Common myeloid progenitor, CD34-positive (primary cell): ENCODE measurements around the gene CSNK1A1L. TPM values are rescaled to one million over a fixed set of nuclear protein-coding genes. Genes with fewer than 3 reads are reported as not detected.

Experiments
- CTCF ChIA-PET: fragments of 350-600 bp; sonication (Branson Sonifier 250); formaldehyde crosslinking; loops from one replicate; lab custom pipeline; 2021; ENCODE audit warnings: antibody characterized with exemption; lab: Charles Lee
- POLR2A ChIA-PET: fragments of 350-600 bp; sonication (Branson Sonifier 250); formaldehyde crosslinking; loops from one replicate; lab custom pipeline; 2021; ENCODE audit warnings: antibody characterized with exemption; lab: Charles Lee
- DNase-seq, 3 donors: peaks; one replicate each; pipeline versions ENCODE4 v3.0.0 to v3.0.0-alpha.2; 2013
- H3K27ac ChIP-seq, 2 experiments: 1 replicate in 1 of 2; 2 replicates in 1 of 2; pipeline ENCODE4 v1.7.0; 2013; ENCODE audit warnings: inconsistent platforms in 2 of 2, low read length in 2 of 2, mild to moderate bottlenecking in 2 of 2, low read depth in 1 of 2, moderate library complexity in 1 of 2; ENCODE audit not compliant: severe bottlenecking in 2 of 2, insufficient read depth in 1 of 2, poor library complexity in 1 of 2
- H3K27me3 ChIP-seq, 5 experiments: replicated peaks in 2 of 5; 1 replicate in 3 of 5; 2 replicates in 2 of 5; pipeline versions ENCODE4 v1.6.1 to v1.7.0; 2013; ENCODE audit warnings: low read length in 4 of 5, mild to moderate bottlenecking in 2 of 5, moderate library complexity in 2 of 5, inconsistent platforms in 1 of 5; ENCODE audit not compliant: insufficient read depth in 5 of 5, control insufficient read depth in 4 of 5
- H3K36me3 ChIP-seq, 4 experiments: 1 replicate in 2 of 4; 2 replicates in 2 of 4; pipeline versions ENCODE4 v1.6.1 to v1.7.0; 2013; ENCODE audit warnings: low read length in 3 of 4, control low read depth in 1 of 4, mild to moderate bottlenecking in 1 of 4; ENCODE audit not compliant: control insufficient read depth in 4 of 4, insufficient read depth in 4 of 4
- H3K4me1 ChIP-seq, 4 experiments: 1 replicate in 3 of 4; 2 replicates in 1 of 4; pipeline versions ENCODE4 v1.6.1 to v1.7.1; 2013; ENCODE audit warnings: low read length in 3 of 4, mild to moderate bottlenecking in 3 of 4, control low read depth in 1 of 4, inconsistent platforms in 1 of 4, moderate library complexity in 1 of 4; ENCODE audit not compliant: control insufficient read depth in 4 of 4, insufficient read depth in 4 of 4; ENCODE audit errors: control extremely low read depth in 1 of 4
- H3K4me3 ChIP-seq, 7 experiments: 1 replicate in 4 of 7; 2 replicates in 3 of 7; pipeline versions ENCODE4 v1.5.1 to v1.7.0; 2013; ENCODE audit warnings: mild to moderate bottlenecking in 7 of 7, low read length in 6 of 7, moderate library complexity in 6 of 7, inconsistent platforms in 2 of 7, low read depth in 2 of 7, control low read depth in 1 of 7; ENCODE audit not compliant: insufficient read depth in 4 of 7, control insufficient read depth in 1 of 7; ENCODE audit errors: extremely low read depth in 1 of 7
- H3K9me3 ChIP-seq, 5 experiments: 1 replicate in 4 of 5; 2 replicates in 1 of 5; pipeline versions ENCODE4 v1.6.1 to v1.7.1; 2013; ENCODE audit warnings: low read length in 4 of 5, mild to moderate bottlenecking in 2 of 5, inconsistent platforms in 1 of 5, low read depth in 1 of 5, moderate library complexity in 1 of 5; ENCODE audit not compliant: control insufficient read depth in 4 of 5, insufficient read depth in 2 of 5; ENCODE audit errors: control extremely low read depth in 1 of 5
- WGBS: methylation state at CpG from one replicate; pipeline ENCODE4 v1.1.5; 2013; ENCODE audit not compliant: insufficient coverage; 5-methylcytosine and 5-hydroxymethylcytosine counted together
- polyA plus RNA-seq: library from polyadenylated mRNA; unstranded; fragments of 120-200 nt; gene quantifications from one replicate; pipeline ENCODE4 v1.2.1, GENCODE V29; 2013

The CSNK1A1L gene
- not detected for polyA plus RNA-seq

DNA sequence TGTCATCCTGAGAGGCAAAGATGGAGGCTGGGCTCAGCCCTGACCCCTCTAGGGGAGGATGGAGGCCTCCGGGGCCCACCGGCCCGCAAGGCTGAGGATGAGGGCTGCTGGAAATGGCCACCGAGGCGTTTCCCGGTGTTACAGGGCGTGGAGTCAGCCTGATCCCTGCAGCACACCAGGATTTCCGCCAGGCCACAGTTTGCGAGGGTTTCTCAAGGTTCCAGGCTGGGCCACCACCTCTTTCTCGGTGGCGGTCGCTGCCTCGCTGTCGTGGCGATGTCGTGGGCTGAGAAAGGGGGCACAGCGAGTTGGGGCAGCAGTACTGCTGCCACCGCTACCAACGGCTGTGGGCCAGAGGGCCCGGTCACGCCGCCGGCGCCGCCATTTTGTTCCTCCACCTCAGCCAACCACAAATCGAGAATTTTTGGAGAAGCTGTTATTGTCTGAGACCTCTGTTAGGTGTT is at the start of gene CSNK1A1L:
TSS of gene CSNK1A1L (minus strand) at position 414 of the 464 bp plus-strand sequence. CDS start at position 6, 408 bp downstream.
- Histone ChIP-seq H3K27me3 (peaks cover 0 to 4% (median 0%) of the 10 kb centered on the region in 5 experiments), H3K27ac (no peak within 1 kb of the TSS), H3K4me1 (no peaks in the 10 kb centered on the region), H3K9me3 (no peaks in the 10 kb centered on the region), H3K36me3 (no peaks in the 10 kb centered on the region), H3K4me3 (no peak within 1 kb of the TSS)
- ChIA-PET POLR2A (no interaction called here), CTCF (interaction anchor here (0.6 kb wide), 1 partner anchor 1466 kb away, joined by 3 read pairs; no protein-coding TSS in a partner anchor)
- DNase-seq: no peak
- 98% methylated on average over 25 of the region's 26 CpGs for WGBS

GRCh38 chr13:37149380-37149779 is 43.9 kb upstream of the CSNK1A1L start:
- ChIA-PET CTCF (no interaction called here), POLR2A (no interaction called here)
- no peaks in the 10 kb centered on the region for H3K27me3 ChIP-seq
- H3K4me3 ChIP-seq: no peak overlapping the region
- 29% methylated on average over 1 of the region's 3 CpGs for WGBS
- no peaks in the 10 kb centered on the region for H3K9me3 ChIP-seq
- H3K27ac ChIP-seq: no peak overlapping the region
- no peaks in the 10 kb centered on the region for H3K4me1 ChIP-seq
- no peaks in the 10 kb centered on the region for H3K36me3 ChIP-seq
- no peak for DNase-seq

- no peaks in the 10 kb centered on the region for H3K4me1 ChIP-seq
- H3K27ac ChIP-seq: no peak overlapping the region
- POLR2A ChIA-PET: no interaction called here
- no peaks in the 10 kb centered on the region for H3K27me3 ChIP-seq
- DNase-seq: no peak
- H3K4me3 ChIP-seq: no peak overlapping the region
- WGBS: 100% methylated on average over 2 of the region's 2 CpGs
- no peaks in the 10 kb centered on the region for H3K9me3 ChIP-seq
- CTCF ChIA-PET: no interaction called here
- no peaks in the 10 kb centered on the region for H3K36me3 ChIP-seq
Observed at GRCh38 chr13:37148501-37148900, 43.0 kb upstream of the CSNK1A1L start.

GRCh38 chr13:37144661-37145060 is 39.2 kb upstream of the CSNK1A1L start:
- no peak overlapping the region for H3K27ac ChIP-seq
- no peaks in the 10 kb centered on the region for H3K9me3 ChIP-seq
- no peaks in the 10 kb centered on the region for H3K36me3 ChIP-seq
- CTCF ChIA-PET: no interaction called here
- H3K4me3 ChIP-seq: no peak overlapping the region
- no peak for DNase-seq
- no peaks in the 10 kb centered on the region for H3K4me1 ChIP-seq
- POLR2A ChIA-PET: no interaction called here
- H3K27me3 ChIP-seq: no peaks in the 10 kb centered on the region

DNA sequence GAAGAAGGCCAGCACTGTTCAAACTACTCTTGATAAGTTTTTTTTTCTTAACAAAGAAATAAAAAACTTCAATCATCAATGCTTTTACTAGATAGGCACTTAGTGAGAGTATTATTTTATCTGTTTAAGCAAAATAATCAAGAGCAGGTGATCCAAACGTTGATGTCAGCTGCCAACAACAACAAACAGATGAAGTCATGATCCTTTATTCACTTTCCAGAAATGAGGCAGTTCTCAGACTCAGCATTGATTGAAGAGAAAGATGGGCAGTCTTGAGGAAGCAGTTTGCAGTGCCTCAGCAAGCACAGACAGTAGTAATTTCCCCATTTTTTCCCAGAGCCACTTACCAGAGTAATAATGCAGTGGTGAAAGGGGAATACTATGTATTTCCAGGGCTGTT is 38.4 kb upstream of the CSNK1A1L start:
- WGBS: no CpG with 5 or more reads among the region's 1 CpG
- DNase-seq: no peak
- no peaks in the 10 kb centered on the region for H3K9me3 ChIP-seq
- no peak overlapping the region for H3K27ac ChIP-seq
- no peaks in the 10 kb centered on the region for H3K4me1 ChIP-seq
- H3K27me3 ChIP-seq: no peaks in the 10 kb centered on the region
- ChIA-PET POLR2A (no interaction called here), CTCF (no interaction called here)
- H3K36me3 ChIP-seq: no peaks in the 10 kb centered on the region
- no peak overlapping the region for H3K4me3 ChIP-seq

GRCh38 chr13:37142877-37143276 is 37.4 kb upstream of the CSNK1A1L start:
- Histone ChIP-seq H3K9me3 (no peaks in the 10 kb centered on the region), H3K36me3 (no peaks in the 10 kb centered on the region), H3K4me1 (no peaks in the 10 kb centered on the region), H3K4me3 (no peak overlapping the region), H3K27ac (no peak overlapping the region), H3K27me3 (no peaks in the 10 kb centered on the region)
- ChIA-PET POLR2A (no interaction called here), CTCF (no interaction called here)
- WGBS: 100% methylated on average over 1 of the region's 1 CpG
- no peak for DNase-seq

DNA sequence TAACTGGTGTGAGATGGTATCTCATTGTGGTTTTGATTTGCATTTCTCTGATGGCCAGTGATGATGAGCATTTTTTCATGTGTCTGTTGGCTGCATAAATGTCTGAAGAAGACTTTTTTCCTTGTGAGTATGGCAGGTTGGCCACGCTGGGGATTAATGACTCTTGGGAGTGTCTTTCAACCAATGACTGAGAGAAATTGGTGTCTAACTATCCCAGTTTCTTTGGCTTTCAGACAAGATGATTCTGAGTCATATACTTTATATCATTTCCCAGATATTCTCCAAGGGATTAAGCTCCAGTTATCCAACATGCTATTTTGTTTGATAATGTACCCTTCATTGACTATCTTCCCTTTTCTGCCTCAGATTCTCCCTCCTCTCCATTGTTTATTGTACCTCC is 35.5 kb upstream of the CSNK1A1L start:
- Histone ChIP-seq H3K9me3 (no peaks in the 10 kb centered on the region), H3K4me1 (no peaks in the 10 kb centered on the region), H3K27me3 (no peaks in the 10 kb centered on the region), H3K36me3 (no peaks in the 10 kb centered on the region), H3K4me3 (no peak overlapping the region), H3K27ac (no peak overlapping the region)
- DNase-seq: no peak
- WGBS: 100% methylated on average over 1 of the region's 1 CpG
- CTCF ChIA-PET: no interaction called here
- POLR2A ChIA-PET: no interaction called here
